Suprapubic skin (tissue), 4 donors: ENCODE data around the gene TOMM40.

Experiments used
- CTCF ChIP-seq, 2 donors: fragments of 200-600 bp in 1 of 2; fragments of 450-650 bp in 1 of 2; sonication (generic) in 1 of 2; IDR thresholded peaks; one replicate each; pipeline ENCODE4 v1.5.1; 2016 to 2019; ENCODE audit warnings: antibody characterized with exemption in 2 of 2, mild to moderate bottlenecking in 1 of 2, moderate library complexity in 1 of 2
- POLR2A ChIP-seq, 2 donors: fragments of 450-650 bp; IDR thresholded peaks; one replicate each; pipeline ENCODE4 v1.6.1; 2017; ENCODE audit warnings: antibody characterized with exemption in 2 of 2, mild to moderate bottlenecking in 2 of 2, moderate library complexity in 2 of 2
- POLR2AphosphoS5 ChIP-seq, 3 donors: sonication (generic); formaldehyde crosslinking; IDR thresholded peaks; one replicate each; pipeline ENCODE4 v1.6.1; 2017; ENCODE audit warnings: antibody characterized with exemption in 3 of 3

GRCh38 chr19:44879309-44880065, 11.6 kb upstream of the TOMM40 start:
- TF ChIP-seq CTCF (IDR thresholded peaks at IDR 0.05) (no peak), POLR2AphosphoS5 (IDR thresholded peaks at IDR 0.05) (no peak), POLR2A (IDR thresholded peaks at IDR 0.05) (no peak)
